Measurements from ENCODE around the gene HYAL2.

Gene HYAL2

GRCh38 chr3:50322386-50323091 lies at the start of gene HYAL2:
Gene HYAL2, minus strand, starts transcription at chr3:50322745. Its CDS starts 2,256 bp downstream, at chr3:50320489.
- DNase-seq, result no peak

- no peak for DNase-seq
Measured at GRCh38 chr3:50371133-50371685, 48.7 kb upstream of the HYAL2 start.

DNA sequence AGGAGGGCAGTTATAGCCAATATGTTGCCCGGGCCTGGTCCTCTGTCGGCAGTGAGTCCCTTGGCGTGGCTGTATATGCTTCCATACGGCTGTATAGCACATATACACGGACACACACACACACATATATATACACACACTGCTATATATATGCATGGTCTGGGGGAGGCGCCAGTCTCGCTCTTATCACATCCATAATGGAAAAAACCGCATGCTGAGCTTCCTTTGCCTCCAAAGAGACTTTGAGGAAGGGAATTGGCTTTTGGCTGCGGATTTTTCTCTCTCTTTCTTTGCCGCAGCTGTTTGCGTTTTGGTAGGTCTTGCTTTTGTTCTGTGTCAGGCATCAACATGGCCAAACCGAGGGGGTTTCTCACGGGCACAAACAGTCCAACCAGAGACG lies 48.0 kb upstream of the HYAL2 start:
- DNase-seq, result no peak

GRCh38 chr3:50369012-50369670 lies 46.6 kb upstream of the HYAL2 start:
- no peak for DNase-seq

DNA sequence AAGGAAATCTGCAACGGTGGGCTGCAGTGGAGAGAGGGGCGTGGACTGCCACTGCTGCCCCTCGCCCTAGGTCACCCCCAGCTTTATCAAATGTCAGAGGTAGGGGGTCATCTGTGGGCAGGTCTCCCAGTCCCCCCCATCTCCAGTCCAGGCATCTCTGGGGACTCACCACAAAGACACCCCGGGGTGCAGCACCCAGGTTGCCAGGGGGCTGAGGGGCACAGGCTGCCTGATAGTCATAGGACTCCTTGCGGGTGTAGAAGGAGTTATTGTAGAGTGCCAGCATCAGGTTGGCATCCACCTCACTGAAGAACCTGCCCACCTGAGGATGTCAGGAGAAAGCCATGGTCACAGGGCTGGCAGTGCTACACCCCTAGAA lies 43.3 kb upstream of the HYAL2 start:
- DNase-seq, result no peak

DNA sequence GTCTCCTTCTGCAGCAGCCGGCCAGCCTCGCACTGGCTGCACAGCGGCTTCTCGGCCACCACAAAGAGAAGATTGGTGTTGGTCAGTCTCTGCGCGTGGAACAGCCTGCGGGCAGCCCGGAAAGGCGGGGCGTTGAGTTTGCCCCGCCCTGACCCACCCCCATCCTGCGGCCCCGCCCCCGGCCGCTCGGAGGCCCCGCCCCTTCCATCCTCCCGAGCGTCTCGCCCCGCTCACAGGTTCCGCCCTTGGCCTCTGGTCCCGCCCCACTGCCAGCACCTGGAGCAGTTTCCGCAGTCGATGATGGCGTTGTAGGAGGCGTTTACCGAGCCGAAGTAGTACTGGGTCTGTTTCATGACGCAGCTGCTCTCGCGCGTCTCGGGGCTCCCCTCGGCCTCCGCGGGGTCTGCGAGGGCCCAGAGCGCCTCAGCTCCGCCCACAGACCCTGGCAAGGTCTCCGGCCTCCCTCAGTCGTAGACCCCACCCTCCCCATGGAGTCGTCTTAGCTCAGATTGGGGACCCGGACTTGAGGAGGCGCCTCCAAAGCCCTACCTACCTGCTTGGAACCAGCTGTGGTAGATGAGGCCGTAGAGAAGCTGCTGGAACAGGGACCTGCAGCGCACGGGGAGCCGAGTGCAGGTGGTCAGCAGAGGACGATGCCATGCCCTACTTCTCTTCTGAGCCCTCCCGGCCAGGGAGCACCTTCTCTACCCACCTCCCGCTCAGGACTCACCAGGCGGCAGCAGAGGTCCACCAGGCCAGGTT lies 42.7 kb upstream of the HYAL2 start:
- no peak for DNase-seq

DNA sequence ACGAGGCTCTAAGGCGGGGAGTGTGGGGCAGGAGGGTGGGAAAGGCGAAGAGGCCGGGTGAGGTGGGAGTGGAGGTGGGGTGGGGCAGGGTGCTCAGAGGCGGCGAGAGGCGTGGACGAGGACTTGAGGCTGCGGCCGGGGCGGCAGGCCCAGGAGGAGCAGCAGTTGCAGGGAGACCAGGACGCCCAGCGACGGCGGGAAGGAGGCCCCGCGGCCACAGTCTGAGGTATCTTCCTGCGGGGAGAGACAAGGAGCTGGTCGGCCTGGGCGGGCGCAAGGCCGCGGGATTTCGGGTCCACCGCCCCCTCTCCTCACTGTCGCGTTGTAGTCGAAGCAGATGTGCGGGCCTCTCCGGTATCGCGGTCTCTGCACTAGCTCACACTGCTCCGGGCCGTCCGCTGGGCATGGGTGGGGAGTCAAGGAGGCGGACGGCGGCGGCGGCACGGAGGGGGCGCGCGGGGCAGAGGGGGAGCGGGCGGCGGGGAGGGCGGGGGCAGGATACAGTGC lies 42.1 kb upstream of the HYAL2 start:
- DNase-seq, result no peak

GRCh38 chr3:50359760-50360110 lies 37.2 kb upstream of the HYAL2 start:
- DNase-seq, result no peak

DNA sequence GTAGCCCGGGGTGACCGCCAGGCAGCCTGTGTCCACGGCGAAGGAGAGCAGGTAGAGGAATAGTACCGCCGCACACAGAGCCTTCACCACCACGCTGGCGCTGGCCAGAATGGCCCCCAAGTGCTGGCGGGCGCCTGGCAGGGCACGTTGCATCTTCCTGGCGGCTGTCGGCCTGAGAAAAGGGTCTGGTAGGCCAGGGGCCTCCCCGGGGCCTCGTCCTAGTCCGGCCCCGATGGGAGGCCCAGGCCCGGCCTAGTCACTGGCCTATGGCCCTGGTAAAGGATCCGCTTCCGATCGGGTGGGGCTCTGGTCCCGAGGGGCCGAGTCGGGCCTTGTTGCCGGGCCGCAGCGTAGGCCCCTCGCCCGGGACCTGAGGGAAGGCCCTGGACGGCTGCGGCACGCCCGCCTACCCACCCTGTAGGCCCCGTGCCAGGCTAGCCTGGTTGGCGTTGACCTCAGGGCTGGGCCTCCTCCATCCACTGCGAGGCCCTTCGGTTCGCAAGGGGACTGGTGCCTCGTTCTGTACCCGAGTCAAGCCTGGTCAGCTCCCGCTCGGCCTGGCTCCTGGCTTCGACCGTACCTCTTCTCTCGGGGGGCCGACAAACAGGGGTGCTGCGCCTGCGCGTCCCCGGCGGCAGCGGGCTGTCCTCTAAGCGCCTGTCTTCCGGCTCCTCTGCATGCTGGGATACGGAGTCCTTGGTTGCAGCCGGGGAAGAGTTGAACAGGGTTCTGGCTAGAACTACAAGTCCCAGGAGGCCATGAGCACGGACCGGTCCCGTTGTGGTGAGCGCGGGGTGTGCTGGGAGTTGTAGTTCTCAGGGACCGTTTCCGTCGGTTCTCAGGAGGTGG lies 36.6 kb upstream of the HYAL2 start, which contains the start of gene TMEM115:
Gene TMEM115, minus strand, starts transcription at position 611 of the 849 bp plus-strand sequence. Its CDS starts 458 bp downstream, at position 153.
- DNase-seq, result peak; percentile 93

DNA sequence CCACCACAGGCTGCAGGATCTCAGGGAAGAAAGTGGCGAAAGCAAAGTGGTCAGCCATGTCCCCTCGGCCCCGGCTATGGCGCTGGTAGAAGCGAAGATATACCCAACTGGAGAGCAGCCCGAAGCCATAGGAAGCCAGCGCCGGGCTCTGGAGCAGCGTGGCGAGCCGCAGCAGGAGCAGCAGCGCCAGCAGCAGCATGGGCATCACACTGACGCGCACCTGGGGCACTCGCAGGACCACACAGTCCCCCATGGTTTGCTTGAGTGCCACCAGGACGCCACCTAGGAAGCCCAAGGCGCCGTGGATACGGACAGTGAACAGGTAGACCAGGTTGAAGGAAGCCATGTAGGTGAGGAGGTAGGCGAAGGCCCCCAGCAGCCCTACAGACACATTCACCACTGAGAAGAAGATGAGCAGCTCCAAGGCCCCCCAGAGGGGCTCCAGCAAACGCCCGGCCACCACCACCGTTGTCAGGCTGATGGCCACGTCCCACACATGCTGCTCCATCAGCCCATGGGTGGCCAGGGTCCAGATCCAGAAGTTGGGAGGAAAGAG lies 35.9 kb upstream of the HYAL2 start:
- no peak for DNase-seq

GRCh38 chr3:50357481-50357880 lies 34.9 kb upstream of the HYAL2 start:
- DNase-seq, result no peak

DNA sequence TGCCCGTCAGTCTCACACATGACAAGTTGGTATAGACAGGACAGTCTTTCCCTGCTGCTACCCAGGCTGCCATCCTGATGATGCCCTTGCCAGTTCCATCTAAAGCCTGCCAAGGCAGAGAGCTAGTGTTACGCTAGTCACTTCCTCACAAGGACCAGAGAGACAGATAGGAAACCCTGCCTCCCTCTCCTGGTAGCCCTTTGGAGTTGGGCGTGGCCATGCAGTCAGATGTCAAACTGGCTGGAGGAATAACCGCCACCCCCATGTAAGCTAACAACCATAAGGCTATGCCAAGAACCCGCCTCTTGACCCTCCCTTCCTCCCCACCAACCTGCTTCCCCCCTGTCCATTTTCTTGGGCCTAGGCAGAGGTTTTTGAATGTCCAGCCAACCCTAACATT lies 34.0 kb upstream of the HYAL2 start:
- no peak for DNase-seq

DNA sequence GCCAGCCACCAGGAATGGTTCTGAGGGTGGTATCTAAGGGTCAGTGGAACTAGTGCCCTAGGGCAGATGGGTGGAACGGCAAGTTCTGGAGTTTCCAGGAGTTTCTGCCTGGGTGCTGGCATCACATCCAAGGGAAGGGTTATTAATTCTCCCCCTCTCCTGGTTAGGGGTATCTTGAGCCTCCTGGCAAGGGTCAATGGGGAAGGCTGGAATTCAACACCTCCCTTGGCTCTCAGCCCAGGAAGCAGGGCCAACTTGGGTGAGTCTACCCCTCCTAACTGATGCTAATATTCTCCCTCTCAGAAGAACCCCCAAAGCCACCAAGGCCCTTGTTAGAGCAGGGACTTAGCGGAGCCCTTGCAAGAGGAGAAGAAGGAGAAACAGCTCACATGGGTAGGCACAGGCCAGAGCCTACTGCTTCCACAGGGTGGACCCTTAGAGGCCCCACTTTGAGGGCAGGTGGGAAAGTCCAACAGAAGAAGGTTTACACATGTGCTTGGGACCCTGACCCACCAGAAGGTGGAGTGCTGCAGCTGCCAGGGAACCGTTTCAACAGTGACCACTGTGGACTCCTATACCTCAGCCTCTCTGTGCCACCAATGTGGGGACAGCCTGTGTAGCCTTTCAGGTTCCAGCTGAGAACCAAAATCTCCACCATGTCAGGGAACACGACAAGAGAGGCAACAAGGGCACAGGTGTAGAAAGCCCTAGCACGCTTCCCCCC lies 33.4 kb upstream of the HYAL2 start:
- no peak for DNase-seq

DNA sequence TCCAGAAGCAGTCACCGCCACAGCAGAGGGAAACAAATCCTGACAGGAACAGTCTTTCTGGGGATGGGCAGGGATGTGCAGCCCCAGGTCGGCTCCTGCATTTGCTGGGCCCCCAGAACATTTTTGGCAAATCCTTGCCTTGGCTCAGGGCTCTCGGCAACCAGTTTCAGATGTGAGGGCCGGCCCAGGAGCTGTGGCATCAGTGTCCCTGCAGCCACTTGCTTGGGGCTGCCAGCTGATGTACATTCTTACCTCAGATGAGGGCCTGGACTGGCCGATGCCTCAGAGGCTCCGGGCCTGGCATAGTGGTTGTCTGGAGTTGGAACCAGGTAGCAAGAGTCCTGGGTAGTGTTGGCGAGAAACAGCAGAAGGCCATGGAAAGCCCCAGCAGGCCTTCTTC lies 32.3 kb upstream of the HYAL2 start:
- DNase-seq, result no peak

- DNase-seq, result no peak
Measured at GRCh38 chr3:50354186-50354764, 31.7 kb upstream of the HYAL2 start.

GRCh38 chr3:50353245-50354004 lies 30.9 kb upstream of the HYAL2 start:
- DNase-seq, result no peak

GRCh38 chr3:50352781-50353180 lies 30.2 kb upstream of the HYAL2 start:
- DNase-seq, result no peak

DNA sequence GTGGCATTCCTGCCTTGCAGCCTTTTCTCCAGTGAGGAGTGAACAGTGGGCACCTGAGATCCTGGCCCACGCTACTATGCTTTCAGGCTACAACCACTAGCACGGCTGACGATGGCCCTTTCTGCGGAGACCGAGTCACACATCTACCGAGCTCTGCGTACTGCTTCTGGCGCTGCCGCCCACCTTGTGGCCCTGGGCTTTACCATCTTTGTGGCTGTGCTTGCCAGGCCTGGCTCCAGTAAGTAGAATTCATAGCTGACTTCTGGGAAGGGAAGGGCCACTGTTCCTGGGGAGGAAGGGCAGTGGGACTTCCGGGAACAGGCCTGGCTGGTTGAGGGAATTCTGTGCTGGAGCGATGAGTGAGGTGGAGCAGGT lies 28.8 kb upstream of the HYAL2 start:
- no peak for DNase-seq

- DNase-seq, result peak; percentile 95
Measured at GRCh38 chr3:50350527-50351322, 28.2 kb upstream of the HYAL2 start, which contains the start of the genes CYB561D2 and NPRL2. Gene CYB561D2, plus strand, starts transcription at chr3:50350862. Its CDS starts 572 bp downstream, at chr3:50351434. Gene NPRL2, minus strand, starts transcription at chr3:50350775. Its CDS starts 123 bp downstream, at chr3:50350652.
